ENCODE measurements around the gene RAI14. TPM values are rescaled to one million over a fixed set of nuclear protein-coding genes. Genes with fewer than 3 reads are reported as not detected.

Gene RAI14
- total RNA-seq, 1 donor from 2014 or later = 92.7 TPM

DNA sequence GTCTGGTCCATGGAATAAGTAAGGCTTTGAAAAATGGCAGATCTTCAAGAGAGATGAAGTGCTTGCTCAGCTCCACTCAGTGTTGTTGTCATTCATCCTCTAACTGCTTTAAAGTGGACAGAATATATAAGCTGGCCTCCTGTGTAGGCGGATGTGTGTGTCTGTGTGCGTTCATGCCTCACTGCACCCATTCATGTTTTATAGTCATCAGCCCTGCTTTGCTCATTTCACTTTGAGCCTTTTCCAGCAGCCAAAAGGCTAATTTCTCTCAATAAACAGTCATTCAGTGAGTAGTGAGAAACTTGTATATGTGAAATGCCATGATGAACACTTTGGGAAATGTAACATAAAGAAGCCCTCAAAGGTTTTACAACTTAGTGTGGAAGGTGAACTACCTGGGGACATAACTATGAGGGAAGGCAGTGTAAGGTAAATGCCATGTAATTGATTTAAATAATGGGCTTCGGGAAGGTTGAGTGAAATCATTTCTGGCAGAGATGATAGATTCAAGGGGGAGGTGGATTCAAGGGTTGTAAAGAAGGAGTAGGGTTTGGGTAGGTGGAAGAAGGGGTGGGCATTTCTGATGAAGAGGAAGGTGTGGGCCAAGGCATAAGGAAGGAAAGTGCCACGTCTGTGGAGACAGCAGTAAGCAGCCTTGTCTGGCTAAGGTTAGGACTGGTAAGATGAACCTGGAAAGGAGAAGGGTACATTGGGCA is 198.5 kb downstream of the RAI14 start:
- Mint-ChIP-seq H3K27ac (ENCODE audit: unreplicated experiment) (peak overlapping the region; percentile 13), H3K9me3 (peaks cover 7% of the 10 kb centered on the region), H3K27me3 (ENCODE audit: low read depth) (no peaks in the 10 kb centered on the region), H3K4me3 (peak overlapping the region; percentile 1), H3K4me1 (peaks cover 36% of the 10 kb centered on the region), H3K36me3 (ENCODE audit: low read depth) (peaks cover 11% of the 10 kb centered on the region)
- no peak for DNase-seq (ENCODE audit: low read depth, low spot score)
- TF ChIP-seq, protein P1, sequence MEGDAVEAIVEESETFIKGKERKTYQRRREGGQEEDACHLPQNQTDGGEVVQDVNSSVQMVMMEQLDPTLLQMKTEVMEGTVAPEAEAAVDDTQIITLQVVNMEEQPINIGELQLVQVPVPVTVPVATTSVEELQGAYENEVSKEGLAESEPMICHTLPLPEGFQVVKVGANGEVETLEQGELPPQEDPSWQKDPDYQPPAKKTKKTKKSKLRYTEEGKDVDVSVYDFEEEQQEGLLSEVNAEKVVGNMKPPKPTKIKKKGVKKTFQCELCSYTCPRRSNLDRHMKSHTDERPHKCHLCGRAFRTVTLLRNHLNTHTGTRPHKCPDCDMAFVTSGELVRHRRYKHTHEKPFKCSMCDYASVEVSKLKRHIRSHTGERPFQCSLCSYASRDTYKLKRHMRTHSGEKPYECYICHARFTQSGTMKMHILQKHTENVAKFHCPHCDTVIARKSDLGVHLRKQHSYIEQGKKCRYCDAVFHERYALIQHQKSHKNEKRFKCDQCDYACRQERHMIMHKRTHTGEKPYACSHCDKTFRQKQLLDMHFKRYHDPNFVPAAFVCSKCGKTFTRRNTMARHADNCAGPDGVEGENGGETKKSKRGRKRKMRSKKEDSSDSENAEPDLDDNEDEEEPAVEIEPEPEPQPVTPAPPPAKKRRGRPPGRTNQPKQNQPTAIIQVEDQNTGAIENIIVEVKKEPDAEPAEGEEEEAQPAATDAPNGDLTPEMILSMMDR (conservative IDR thresholded peaks at IDR 0.05) = no peak

DNA sequence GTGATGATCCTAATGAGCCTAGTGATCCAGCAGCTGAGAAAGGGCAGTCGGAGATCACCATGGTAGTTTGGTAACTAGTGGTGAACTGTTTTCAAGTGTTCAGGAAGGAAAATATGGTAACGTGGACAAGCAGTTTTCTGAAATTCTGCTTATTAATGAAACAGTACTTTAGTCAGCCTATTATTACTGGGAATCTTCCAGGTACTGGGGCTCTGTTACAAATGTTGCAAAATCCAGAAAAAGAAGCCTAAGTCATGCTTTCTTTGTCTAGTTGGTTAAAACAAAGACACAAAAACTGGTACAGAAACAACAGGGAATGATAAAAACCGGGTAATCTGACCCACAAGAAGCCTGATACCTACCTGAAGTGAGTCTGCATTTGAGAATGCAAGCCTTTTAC is 201.0 kb downstream of the RAI14 start:
- no peak for DNase-seq (ENCODE audit: low read depth, low spot score)
- no peak overlapping the region for H3K27ac Mint-ChIP-seq (ENCODE audit: unreplicated experiment)
- peaks cover 8% of the 10 kb centered on the region for H3K36me3 Mint-ChIP-seq (ENCODE audit: low read depth)
- peaks cover 4% of the 10 kb centered on the region for H3K9me3 Mint-ChIP-seq
- H3K27me3 Mint-ChIP-seq (ENCODE audit: low read depth) = no peaks in the 10 kb centered on the region
- TF ChIP-seq, protein P1 (conservative IDR thresholded peaks at IDR 0.05) = no peak
- no peak overlapping the region for H3K4me3 Mint-ChIP-seq
- H3K4me1 Mint-ChIP-seq = peaks cover 35% of the 10 kb centered on the region

DNA sequence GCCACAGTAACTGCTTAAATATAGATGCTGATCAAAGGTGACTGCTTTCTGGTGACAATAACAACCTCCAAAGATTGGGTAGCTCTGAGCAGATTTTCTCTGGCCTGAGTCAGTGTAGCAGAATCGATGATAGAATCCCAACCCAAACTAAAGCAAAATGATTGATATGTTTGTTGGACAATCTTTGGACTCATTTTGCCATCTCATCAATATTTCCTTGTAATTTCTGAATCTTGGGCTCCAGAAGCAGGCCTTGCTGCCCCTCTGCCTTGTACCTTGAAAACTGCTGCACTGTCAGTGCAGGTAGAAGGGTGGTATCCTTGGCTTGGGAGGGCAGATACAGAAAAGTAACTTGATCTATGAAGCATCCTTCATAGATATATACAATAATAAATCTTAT is 201.8 kb downstream of the RAI14 start:
- TF ChIP-seq, protein P1 (conservative IDR thresholded peaks at IDR 0.05) = no peak
- H3K9me3 Mint-ChIP-seq = no peaks in the 10 kb centered on the region
- no peak for DNase-seq (ENCODE audit: low read depth, low spot score)
- no peaks in the 10 kb centered on the region for H3K27me3 Mint-ChIP-seq (ENCODE audit: low read depth)
- peaks cover 28% of the 10 kb centered on the region for H3K4me1 Mint-ChIP-seq
- H3K27ac Mint-ChIP-seq (ENCODE audit: unreplicated experiment) = no peak overlapping the region
- peaks cover under 1% of the 10 kb centered on the region for H3K36me3 Mint-ChIP-seq (ENCODE audit: low read depth)
- no peak overlapping the region for H3K4me3 Mint-ChIP-seq

DNA sequence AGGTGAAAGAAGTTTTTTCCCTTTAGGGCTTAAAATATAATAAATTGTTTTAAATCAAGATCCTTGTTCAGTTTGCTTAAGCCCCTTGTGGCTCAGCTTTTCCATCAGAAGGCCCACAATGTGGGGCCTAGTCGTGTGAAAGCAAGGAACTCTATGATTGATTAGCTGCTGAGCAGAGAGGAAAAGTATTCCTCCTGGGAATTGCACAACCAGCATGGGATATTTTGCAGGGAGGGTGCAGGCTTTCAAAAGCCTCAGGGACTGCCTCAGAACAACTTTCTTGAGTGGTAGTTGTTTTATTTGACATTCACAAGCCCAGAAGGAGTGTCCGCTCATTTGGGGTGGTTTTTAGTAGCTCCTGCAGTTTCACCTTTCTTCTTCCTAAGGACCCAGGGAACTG is 202.7 kb downstream of the RAI14 start:
- TF ChIP-seq, protein P1 (conservative IDR thresholded peaks at IDR 0.05) = no peak
- no peak for DNase-seq (ENCODE audit: low read depth, low spot score)
- peaks cover 19% of the 10 kb centered on the region for H3K4me1 Mint-ChIP-seq
- H3K36me3 Mint-ChIP-seq (ENCODE audit: low read depth) = no peaks in the 10 kb centered on the region
- no peaks in the 10 kb centered on the region for H3K27me3 Mint-ChIP-seq (ENCODE audit: low read depth)
- H3K9me3 Mint-ChIP-seq = no peaks in the 10 kb centered on the region
- no peak overlapping the region for H3K4me3 Mint-ChIP-seq
- H3K27ac Mint-ChIP-seq (ENCODE audit: unreplicated experiment) = no peak overlapping the region

DNA sequence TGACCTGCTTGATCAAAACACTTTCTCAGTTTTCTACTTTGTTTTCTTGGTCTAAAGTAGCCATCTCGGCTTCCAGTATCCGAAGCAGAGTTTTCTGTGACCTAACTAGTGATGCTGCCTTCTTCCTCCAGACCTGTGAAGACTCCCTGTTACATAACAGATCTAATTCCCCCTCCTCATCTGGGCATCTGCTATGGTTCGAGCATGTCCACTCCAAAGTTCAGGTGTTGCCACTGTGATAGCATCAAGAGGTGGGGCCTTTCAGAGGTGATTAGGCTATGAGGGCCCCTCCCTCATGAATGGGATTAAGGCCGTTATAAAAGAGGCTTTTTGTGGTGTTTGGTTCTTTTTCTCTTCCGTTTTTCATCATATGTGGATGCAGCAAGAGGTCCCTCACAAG is 203.1 kb downstream of the RAI14 start:
- TF ChIP-seq, protein P1 (conservative IDR thresholded peaks at IDR 0.05) = no peak
- H3K27ac Mint-ChIP-seq (ENCODE audit: unreplicated experiment) = no peak overlapping the region
- peaks cover 15% of the 10 kb centered on the region for H3K4me1 Mint-ChIP-seq
- no peak for DNase-seq (ENCODE audit: low read depth, low spot score)
- H3K4me3 Mint-ChIP-seq = no peak overlapping the region
- no peaks in the 10 kb centered on the region for H3K27me3 Mint-ChIP-seq (ENCODE audit: low read depth)
- H3K36me3 Mint-ChIP-seq (ENCODE audit: low read depth) = no peaks in the 10 kb centered on the region
- H3K9me3 Mint-ChIP-seq = no peaks in the 10 kb centered on the region

All from neural crest cell (in vitro differentiated cells).